ENCODE data around the gene NAGK. TPM values are rescaled to one million over a fixed set of nuclear protein-coding genes. Genes with fewer than 3 reads are reported as not detected.

The NAGK gene
- total RNA-seq, 1 donor from 2014 or later = 58.2 TPM

- DNase-seq = no peak
Observed at GRCh38 chr2:71108091-71108490, 39.6 kb downstream of the NAGK start.

DNA sequence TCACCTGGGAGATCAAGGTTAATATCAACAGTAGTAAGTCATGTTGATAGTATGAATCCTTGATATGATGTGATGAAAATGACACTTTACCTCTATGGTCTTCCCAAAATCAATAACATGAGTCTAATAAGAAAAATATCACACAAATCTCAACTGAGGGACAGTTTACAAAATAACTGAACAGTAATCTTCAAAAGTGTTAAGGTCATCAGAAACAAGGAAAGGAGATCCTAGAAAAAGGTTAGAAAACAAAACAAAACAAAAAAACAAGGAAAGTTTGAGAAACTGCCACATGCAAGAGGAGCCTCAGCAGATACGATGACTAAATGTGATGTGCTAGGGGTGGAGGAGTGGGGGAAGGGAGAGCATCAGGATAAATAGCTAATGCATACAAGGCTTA is 45.4 kb downstream of the NAGK start:
- DNase-seq = no peak

DNA sequence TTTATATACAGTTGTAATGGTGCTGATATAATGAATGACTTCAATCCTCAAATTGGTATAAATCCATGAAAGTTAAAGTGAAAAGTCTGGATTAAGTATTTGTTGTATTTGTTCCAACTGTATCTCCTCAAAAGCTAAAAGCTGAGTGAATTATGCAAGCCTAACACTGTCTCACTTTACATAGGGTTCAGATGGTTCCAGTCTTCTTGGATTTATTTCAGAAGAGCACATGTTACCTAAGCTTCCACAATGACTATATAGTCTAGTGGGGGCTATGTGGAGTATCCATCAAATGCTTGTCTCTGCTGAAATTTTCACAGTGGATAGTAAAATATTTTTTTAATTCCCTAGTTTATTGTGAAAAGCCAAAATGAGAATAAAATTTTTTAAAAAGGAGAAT is 48.6 kb downstream of the NAGK start:
- DNase-seq = no peak

- DNase-seq = no peak
Observed at GRCh38 chr2:71120195-71120594, 51.7 kb downstream of the NAGK start.

GRCh38 chr2:71121479-71121878 is 53.0 kb downstream of the NAGK start:
- no peak for DNase-seq

DNA sequence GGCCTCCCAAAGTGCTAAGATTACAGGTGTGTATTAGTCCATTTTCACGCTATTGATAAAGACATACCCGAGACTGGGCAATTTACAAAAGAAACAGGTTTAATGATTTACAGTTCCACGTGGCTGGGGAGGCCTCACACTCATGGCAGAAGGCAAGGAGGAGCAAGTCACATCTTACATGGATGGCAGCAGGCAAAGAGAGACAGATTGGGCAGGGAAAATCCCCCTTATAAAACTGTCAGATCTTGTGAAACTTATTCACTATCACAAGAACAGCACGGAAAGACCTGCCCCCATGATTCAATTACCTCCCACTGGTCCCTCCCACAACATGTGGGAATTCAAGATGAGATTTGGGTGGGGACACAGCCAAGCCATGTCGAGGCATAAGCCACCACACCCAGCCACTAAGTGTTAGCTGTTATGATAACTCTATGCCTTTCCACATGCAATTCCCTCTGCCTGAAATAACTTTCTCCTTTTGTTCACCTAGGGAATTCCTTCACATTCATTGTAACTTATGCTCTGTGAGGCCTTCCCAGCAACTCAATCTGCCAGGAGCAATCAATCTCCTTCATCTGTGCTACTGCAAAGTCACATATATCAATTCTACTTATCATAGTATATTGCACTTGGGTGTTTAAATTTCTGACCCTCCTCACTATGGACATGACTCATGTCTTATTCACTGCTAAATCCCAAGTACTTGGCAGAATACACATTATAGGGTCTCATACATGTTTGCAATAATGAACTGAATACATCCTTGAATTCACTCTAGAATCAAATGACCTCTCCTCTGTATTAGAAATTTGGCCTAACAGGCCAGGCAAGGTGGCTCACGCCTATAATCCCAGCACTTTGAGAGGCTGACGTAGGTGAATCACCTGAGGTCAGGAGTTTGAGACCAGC is 54.2 kb downstream of the NAGK start:
- DNase-seq = no peak

GRCh38 chr2:71125506-71126294 is 57.3 kb downstream of the NAGK start:
- no peak for DNase-seq

DNA sequence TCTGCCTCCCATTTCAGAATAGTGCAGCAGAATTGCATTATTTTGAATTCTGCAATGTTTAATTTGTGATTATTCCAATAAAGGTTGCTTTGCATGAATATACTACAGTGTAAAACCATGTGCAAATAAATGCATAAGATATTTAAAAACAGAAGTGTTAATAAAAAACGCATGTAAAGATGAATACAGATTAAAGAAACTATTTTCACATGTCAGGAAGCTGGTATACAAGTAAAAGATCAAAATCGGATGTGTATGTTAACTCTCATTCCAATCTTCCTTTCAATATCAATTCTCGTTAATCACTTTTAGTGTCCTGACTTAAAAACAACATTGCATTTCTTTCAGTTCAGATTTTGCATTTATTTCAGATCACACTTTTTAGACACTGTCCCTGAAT is 58.5 kb downstream of the NAGK start:
- DNase-seq = no peak

Other genes with a start within 250 kb of the NAGK start
- gene CLEC4F, start 248.0 kb upstream of the NAGK start, total RNA-seq = 0.10 TPM
- gene CD207, start 232.8 kb upstream of the NAGK start, total RNA-seq = 5.3 TPM
- 0.20 TPM for gene VAX2, start 168.1 kb upstream of the NAGK start, total RNA-seq
- 2.3 TPM for gene ATP6V1B1, start 132.7 kb upstream of the NAGK start, total RNA-seq
- gene ANKRD53, start 90.0 kb upstream of the NAGK start, total RNA-seq = 2.1 TPM
- 14.3 TPM for gene TEX261, start 73.8 kb upstream of the NAGK start, total RNA-seq
- 33.5 TPM for gene MCEE, start 61.6 kb downstream of the NAGK start, total RNA-seq
- gene MPHOSPH10, start 62.0 kb downstream of the NAGK start, total RNA-seq = 22.8 TPM
- 14.3 TPM for gene PAIP2B, start 158.5 kb downstream of the NAGK start, total RNA-seq